Measurements from ENCODE around the gene TBC1D22A.
"Not testable (repeated sequence)": the region's sequence is repeated elsewhere in the genome, so short reads cannot be mapped to it uniquely, and the experiment has no call there.

The TBC1D22A gene

DNA sequence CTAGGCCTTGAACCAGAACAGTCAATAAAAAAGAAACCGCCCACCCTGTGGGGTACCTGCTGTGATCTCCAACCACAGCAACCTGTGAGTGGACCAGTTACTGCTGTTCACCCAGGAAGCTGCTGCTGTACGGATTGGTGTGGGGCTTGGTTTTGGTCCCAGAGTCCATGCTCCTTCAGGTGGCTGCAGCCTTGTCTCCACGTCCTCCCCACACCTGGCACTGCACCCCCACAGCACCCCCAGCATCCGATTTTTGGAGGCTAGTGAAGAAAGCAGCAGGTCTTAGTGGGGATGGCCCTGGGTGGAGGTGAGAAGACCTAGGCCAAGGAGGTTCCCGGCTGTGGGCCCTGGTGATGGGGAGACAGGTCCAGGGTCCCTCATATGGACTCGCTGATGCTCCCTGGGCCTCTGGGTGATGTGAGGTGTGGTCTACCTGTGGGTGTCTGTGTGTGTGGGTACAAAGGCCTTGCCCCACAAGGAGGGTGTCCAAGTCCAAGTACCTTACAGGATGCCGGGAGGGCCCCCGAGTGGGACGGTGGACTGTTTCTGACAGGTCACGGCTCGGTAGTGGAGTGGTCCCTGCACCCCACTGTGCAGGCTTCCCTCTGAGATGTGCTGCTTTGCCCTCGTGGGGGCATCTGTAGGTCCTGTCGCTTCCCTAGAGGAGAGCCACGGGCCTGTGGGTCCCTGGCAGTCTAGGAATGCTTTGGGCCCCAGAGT, 283.4 kb downstream of the TBC1D22A start:
- DNase-seq (ENCODE audit: low read depth in 2 of 2): no peak

DNA sequence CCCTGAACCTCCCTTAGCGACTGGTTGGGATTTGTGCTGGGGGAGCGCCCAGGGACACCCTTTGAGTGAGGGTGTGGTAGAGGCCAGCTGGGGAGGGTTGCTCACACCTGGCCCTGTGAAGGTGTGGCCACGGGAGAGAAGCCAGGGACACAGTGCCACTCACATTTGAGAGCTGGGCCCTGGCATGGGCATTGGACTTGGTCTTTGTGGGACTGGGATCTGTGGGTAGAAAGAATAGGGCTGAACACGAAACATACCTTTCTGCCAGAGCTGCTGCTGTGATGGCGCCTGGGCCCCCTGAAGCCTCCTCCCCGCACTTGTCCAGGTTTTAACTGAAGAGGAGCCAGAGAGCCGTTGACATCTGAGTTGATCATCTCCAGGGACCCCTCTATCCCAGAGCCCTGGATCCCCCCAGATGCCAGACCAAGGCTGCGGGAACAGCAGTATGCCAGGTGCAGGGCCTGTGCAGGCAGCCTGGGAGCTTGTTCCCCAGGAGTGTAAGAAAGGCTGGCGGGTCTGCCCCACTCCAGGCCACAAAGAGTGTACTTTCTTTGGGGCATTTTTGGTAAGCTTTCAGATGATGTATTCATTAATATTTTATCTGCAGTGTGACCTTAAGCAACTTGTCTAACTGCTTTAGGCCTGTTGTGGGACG, 284.1 kb downstream of the TBC1D22A start:
- no peak for DNase-seq (ENCODE audit: low read depth in 2 of 2)

DNA sequence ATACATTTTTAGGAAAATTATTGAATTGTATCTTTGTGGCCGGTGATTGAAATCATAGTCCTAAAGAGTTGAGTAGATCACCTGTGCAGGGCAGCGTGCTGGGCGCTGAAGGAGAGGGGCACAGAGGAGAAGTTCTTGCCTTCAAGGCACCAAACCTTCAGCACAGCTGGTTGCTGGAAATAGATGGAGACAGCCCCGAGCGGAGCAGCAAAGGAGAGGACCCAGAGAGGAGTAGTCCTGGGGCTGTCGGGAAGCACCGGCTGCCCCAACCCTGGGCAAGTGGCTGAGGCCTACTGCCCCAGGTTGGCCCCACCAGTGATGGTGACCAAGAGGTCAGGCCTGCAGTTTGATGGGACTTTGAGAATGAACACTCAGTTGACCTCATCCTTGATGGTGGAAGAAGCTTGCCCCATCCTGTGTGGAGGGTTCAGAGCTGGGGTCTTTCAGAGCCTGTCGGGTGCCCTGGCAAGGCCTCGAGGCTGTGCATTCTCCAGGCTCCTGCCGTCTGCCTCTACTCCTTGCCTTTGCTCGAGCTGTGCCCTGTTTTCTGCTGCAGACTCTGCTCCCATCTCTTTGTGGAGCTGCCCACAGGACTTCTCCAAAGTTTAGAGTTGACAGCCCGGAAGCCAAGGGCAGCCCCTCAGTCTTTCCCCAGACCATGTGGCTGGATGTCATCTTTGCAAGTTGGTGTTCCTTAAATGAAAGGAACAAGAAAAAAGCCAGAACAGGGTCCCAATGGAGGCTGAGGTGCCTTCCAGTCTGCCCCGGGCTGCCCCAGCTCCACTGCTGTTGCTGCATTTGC, 285.1 kb downstream of the TBC1D22A start:
- no peak for DNase-seq (ENCODE audit: low read depth in 2 of 2)

DNA sequence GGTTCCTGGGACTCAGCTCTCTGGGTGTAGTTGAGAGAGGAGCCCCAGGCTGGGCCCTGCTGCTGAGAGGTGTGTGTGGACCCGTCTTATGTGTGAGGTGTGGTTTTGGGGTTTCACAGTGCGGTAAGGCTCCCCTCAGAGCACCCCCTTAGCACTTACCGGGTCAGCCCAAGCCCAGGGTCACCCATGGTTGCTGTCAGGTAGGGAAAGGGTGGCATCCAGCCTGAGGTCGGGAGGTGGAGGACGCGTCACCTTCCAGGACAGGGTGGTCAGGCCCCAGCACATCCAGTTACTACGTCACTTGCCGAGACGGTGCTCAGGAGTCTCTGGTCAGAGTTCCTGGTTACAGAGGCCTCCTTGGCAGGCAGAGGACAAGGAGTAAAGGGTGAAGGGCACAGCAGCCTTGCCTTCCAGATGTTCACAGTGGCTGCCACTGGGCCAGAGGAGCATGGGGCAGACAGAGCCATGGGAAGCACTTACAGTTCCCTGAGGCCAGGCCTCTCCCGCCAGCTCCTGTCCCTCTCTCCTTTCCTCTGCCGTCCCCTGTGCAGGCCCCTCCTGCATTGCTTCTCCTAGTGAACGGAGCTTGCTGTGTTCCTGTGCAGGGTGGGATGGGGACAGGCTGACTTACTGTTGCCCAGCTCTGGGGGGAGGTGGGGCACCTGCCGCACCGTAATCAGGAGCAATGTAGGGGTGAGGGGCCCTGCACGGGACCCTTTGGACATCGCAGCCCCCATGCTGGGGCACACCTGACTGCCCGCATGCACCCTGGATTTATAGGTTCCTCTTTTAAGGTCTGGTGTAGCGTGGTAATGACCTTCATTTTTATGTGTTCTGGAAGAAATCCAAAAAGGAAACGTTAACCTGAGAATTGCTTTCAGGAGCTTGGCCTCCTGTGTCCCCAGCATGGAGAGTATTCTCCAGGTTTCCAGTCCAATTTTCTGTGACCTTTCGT, 285.9 kb downstream of the TBC1D22A start:
- no peak for DNase-seq (ENCODE audit: low read depth in 2 of 2)

DNA sequence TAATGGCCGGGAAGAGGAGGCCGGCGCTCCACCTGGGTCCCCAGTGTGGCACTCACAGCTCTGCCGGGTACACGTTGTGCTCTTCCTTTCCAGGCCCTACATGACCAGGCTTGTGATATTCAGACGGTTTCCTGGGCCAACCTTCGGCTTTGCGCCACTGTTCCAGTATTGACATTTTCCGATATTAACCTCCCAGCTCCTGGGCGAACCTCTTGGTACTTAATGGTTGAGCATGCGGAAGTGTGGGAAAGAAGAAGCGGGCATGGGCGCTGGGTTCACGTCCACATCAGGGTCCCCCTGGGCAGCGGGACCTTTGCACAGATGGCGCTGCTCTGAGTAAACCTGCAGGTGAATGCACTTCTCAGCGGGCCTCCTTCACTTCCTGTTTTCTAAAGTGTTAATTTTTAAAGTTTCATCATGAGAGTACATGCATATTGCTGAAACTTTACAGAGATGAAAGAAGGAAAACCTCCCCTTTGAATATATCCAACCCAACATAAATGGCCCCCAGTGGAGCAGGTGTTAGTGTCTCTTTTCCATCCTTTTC, 286.7 kb downstream of the TBC1D22A start:
- DNase-seq (ENCODE audit: low read depth in 2 of 2): no peak

DNA sequence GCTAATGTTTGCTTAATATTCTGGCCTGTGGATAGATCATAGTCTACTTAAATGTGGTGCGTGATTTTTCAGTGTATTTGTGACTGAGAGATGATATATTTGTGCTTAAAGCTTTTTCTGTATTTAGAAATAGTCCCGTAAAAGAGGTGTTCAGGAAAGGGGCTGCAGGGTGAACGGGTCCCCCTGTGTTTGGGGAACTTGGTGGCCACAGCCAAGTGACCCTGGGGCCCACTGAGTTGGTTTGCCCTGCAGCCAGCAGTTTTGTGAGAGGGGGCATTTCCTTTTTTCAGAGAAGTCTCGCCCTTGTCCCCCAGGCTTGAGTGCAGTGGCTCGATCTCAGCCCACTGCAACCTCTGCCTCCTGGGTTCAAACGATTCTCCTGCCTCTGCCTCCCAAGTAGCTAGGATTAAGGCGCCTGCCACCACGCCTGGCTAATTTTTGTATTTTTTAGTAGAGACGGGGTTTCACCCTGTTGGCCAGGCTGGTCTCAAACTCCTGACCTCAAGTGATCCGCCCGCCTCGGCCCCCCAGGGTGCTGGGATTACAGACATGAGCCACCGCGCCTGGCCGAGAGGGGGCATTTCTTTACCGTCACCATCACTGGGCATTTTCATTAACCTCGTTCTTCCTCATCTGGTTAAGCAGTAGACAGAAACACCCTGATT, 287.4 kb downstream of the TBC1D22A start:
- DNase-seq (ENCODE audit: low read depth in 2 of 2): not testable (repeated sequence)

DNA sequence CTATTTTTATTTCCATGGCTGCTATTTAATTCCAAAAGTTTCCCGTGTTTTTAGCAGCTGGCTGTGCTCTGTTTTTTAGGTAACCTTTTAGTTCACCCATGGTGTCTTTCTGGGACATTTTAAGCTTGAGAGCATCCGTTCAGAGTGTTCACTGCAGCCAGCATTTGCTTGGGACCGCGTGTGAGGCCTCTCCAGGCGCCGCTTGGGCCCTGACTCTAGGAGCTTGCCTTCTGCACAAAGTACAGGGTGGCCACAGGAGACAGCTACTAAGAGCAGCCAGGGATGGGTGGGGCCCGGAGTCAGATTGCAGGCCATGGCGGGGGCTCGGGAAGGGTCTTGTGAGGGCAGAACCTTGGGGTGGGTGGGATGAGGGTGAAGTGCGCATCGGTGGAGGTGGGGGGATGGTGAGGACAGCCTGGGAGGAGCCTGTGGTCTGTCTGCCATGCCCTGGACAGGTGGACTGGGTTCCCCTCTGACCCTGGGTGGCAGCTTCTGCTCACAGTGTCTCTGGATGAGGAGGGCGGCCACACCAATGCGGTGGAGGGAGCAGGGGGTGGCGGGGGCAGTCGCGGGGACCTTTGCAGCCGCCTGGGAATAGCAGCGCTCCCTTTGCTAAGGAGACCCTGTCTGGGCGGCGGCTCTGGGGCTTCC, 288.1 kb downstream of the TBC1D22A start:
- no peak for DNase-seq (ENCODE audit: low read depth in 2 of 2)

DNA sequence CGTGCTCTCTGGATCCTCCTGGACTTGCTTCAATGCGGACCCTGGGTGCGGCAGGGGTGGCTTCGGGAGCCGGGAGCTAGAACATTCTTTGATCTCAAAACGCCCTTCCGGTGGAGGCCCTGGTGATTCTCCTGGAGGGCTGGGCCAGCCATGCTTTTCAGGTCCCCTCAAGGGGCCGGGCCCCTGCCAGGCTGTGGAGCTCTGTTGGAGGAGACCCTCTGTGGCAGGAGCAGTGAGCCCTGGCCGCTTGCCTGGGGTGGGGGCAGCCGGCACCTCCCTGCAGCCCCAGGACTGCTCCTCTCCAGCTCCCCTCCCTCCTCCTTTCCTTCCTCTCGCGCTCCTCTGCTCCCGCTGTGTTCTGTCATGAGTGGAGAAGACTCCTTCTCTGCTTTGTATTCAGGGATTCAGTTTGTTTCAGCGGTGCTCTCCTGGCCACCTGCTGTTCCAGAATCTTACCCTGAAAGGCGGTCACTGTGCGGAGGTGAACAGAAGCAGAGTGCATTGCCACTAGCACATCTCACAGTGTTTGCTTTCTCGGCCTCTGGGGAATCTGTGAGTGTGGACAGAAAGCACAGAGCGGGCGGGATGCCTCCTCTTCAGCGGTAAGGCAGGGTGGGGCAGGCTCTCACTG, 289.1 kb downstream of the TBC1D22A start:
- DNase-seq (ENCODE audit: low read depth in 2 of 2): no peak

DNA sequence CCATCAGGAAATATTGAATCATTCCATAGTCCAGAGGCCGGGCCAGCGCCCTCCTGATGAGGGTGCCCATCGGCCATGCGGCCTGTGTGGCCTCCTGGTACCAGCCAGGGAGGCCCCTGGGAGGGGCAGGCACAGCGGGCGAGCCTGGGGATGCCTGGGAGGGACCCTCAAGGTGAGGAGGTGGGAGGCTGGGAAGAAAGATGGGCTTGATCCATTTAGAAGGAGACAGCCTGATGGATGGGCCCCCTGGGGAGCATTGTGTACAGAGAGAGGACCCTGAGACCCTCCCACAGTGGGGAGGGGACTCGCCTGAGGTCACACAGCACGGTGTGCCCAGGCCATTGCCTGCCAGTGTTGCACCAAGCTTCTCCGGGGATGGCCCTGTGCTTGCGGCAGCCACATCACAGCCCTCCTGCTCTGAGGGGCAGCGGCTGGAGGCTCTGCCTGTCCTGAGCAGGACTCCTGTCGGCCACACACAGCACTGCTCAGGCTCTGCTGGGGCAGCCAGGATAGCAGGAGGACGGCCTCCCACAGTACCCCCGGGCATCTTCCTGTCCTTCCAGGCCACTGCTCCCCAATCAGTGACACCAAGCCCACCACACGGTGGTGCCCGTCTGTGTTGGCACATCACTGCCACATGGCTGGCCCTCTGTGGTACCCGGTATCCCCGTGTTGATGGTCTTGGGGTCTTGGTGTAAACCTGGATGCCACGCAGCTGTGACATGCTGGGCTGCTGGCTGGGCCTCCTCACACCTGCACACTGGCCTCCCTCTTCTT, 290.0 kb downstream of the TBC1D22A start:
- no peak for DNase-seq (ENCODE audit: low read depth in 2 of 2)

DNA sequence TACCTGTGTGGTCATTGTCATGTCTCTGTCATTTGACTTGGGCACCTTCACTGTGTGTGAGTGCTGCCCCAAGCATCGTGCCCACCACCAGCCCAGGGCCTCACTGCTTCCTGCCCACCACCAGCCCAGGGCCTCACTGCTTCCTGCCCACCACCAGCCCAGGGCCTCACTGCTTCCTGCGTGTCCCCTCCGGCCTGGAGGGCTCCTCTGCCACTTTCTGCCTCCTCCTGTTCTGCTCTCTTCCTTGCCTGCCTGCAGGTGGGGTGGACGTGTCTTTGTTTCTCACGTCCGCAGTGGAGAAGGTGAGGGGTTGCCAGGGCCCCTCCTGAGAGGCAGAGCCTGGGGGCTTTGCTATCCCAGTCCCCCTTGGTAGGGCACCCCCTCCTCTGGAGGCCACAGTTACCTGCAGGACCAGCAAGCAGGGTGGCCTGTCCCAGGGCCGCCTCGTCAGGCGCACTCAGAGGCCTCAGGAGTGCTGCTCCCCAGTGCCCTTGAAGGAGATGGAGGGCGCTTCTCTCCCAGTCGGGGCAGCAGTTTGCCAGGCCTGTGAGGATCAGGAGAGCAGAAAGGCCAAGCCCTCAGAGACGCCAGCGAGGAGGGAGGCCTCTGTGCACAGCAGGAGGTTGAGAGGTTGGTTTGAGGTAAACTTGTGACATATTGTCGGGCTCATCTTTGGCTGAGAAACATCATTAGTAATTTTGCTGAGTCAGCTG, 290.7 kb downstream of the TBC1D22A start:
- no peak for DNase-seq (ENCODE audit: low read depth in 2 of 2)

DNA sequence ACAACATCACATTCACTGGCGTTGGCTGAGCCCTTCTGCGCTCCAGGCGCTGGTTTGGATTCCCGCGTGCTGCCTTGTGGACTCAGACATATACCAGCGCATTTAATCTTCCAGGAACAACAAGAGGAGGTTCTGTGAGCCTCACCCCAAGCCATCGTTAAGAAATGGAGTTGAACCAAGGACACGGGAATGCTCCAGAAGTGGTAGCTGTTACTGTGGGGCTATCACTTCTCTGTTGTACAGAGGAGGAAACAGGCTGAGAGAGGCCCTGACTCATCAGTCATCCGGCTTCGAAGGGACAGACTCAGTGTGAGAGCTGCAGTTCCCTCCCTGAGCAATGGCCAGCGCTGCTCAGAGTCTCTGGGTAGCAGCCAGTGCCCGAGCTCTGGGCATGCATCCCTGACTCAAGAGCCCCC, 291.3 kb downstream of the TBC1D22A start:
- DNase-seq (ENCODE audit: low read depth in 2 of 2): no peak

DNA sequence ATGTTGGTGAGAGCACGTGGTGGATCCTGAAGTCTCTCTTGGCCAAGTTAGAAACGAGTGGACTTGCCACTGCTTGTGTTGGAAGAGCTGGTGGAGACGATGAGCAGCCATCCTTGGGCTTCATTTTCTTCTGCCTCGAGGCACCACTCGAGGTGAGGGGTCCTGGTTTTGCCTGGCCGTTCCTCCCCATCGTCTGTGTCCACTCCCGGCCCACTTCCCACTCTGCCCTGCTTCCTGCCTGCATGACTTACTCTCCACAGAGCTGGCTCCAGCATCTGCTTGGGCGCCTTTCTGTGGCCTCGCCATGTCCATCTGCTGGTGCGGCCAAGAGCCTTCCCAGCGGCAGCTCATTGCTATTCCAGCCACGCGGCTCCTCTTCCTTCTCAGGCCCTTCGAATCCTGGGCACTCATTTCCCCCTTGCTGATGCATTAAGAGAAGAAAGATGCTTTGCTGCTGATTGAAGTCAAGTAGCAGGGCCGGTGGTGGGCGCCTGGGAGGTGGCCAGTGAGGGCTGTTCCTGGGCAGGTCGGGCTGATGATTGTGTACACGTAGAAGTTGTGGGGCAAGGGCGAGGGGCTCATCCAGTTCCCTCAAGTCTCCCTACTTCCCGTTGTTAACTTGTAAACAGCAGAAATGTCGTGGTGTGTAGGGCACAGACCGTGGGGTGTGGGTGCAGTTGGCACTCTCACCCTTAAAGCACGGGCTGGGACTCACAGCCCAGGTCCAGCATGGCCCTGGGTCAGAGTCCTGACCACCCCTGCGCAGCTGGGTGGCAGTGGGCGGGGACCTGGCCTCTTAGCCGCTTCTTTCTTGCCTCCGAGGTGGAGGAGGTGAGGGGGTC, 292.0 kb downstream of the TBC1D22A start:
- no peak for DNase-seq (ENCODE audit: low read depth in 2 of 2)

DNA sequence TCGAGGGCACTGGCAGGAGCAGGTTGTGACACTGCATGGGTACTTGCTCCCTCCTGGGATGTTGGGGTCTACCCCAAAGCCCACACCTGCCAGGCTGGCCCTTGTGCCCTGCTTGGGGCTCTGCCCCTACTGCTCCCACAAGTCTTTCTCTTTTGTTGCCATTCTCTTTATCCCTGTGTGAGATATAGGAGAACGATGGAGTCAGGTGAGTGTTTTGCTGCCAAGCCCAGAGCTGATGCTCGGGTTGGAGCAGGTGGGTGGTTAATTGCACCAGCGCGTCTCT, 292.6 kb downstream of the TBC1D22A start:
- DNase-seq (ENCODE audit: low read depth in 2 of 2): no peak

DNA sequence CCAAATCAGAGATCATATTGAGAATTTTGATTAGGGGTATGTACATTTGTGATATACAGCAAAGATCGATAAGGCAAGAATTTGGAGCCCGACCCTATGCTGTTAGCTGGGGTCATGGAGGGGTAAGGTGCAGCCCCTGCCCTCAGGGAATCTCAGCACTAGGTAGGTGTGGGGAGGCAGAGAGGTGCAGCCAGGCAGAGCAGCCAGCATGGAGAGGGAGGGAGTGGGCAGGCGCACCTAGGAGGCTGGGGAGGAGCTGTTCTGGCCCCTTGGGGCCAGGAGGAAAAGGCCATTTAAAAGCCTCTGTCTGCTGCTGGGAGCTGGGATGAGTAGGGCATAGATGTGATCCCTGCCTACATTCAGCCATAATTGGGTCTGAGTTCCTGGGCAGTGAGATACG, 293.0 kb downstream of the TBC1D22A start:
- DNase-seq (ENCODE audit: low read depth in 2 of 2): no peak

DNA sequence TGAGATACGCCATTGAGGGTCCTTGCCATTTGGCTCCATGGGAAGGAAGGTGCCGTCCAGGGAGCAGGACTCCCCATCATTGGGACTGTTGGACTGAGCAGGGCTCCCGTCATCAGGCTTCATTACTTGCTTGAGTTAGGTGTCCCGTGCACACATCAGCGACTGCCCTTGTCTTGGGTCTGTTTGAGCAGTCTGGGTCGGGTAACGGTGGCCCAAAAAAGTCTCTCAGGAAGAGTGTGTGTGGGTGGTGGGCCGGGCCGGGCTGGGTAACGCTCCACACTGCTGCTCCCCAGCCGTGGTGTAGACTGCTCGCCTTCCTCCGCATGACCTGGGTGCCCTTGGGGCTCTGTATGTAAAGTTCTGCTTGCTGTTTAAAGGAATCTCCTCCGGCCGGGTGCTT, 293.5 kb downstream of the TBC1D22A start:
- DNase-seq (ENCODE audit: low read depth in 2 of 2): no peak

DNA sequence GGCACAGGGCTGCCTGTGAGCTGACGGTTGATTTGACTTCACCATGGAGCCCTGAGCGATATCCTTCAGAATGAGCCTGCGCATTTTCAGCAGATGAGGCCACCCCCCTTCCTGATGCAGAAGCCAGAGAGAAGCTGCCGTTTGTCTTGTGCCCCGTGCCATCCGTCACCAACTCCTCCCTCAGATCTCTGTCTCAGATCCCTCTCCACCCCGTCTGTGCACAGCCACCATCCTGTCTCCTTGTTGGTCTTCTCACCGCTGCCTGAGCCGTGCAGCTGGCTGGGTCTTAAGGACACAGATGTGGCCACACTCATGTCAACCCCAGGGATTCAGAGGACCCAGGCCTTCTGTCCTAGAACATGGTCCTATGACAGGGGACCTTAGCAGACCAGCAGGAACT, 293.9 kb downstream of the TBC1D22A start:
- no peak for DNase-seq (ENCODE audit: low read depth in 2 of 2)

DNA sequence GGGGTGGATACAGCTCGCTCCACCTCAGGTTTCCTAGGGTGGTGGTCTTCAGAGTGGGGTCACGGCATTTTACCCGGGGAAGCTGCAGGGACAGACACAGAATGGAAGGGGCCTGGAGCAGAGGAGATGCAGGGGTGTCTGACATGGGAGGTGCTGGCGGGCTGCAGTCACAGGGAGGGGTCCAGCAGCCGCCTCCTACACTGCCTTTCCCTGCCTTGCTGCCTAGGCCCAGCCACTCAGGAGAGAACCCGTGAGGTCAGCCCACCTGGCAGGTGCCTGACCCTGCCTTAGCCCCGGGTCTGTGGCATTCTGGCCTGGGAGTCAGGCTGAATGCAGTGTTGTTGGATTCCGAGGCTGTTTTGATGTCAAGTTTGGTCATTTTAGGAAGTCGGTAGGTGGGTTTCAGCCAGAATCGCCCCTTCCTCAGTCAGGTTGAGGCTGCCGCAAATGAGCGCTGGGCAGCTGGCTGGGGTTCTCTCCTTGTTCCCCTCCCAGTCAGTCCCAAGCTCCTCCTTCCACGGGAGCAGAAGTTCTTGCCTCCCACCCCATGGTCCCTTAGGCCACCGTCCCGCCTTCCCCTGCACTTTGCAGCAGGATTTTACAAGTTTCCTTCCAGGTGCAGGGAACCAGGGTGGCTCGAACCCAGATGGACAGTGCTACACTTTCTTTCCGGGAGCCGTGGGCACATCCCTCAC, 294.5 kb downstream of the TBC1D22A start:
- no peak for DNase-seq (ENCODE audit: low read depth in 2 of 2)
